AG08396 (cell line): ENCODE results near the gene CPN2.

Source experiments
- DNase-seq: peaks from one replicate; pipeline ENCODE4 v3.0.0; 2012; ENCODE audit warnings: low spot score, mixed read lengths

Gene CPN2

GRCh38 chr3:194292331-194292730 lies 58.8 kb downstream of the CPN2 start:
- no peak for DNase-seq
